HS-5 (cell line): Measurements from ENCODE around the gene DNAI4.
"Not testable (repeated sequence)": the region's sequence is repeated elsewhere in the genome, so short reads cannot be mapped to it uniquely, and the experiment has no call there.

Experiments used
- DNase-seq: peaks from one replicate; pipeline ENCODE4 v3.0.0-alpha.2; 2012; ENCODE audit warnings: low read depth

Gene DNAI4

DNA sequence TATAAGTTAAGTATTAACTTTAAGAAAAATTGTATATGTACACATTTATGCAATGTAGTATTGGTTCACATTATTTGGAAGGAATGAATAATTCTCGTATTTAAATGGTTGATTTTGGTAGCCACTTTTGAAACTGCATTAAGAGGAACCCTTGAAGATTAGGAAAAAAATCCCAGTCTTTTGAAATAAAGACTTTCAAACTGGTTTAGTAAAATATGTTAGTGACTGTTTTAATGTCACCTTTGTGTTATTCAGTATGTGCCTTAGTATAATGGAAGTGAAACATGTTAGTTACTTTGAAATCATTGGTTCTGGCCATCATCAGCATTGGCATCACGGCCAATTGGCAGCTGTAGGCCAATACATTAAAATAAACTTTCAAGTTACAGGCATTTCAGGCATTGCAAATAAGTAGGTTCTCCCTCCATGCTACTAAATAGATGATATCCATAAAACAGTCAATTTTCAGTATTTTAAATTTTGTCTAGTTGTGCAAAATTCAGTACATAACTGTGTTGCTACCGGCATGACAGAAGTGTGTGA is 4.6 kb upstream of the DNAI4 start:
- no peak for DNase-seq

DNA sequence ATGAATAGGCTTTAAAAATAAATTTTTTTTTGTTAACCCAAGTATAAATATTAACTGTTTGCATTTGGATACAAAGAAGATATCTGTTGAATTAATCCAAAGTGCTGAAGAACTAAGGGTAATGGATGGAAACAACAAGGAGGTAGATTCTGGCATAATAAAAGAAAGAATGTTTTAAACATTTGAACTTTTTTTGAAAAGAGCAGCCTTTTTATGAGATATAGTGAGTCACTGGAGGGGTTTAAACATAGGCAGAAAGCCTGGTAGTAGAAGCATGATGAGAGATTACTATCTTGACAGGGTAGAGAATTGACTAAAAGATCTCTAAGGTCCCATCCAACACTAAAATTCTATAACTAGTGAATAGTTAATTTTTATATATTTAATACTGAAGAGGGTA is 2.9 kb upstream of the DNAI4 start:
- DNase-seq = no peak

- DNase-seq = no peak
These were observed 1.3 kb upstream of the DNAI4 start for GRCh38 chr1:66925944-66926343.

DNA sequence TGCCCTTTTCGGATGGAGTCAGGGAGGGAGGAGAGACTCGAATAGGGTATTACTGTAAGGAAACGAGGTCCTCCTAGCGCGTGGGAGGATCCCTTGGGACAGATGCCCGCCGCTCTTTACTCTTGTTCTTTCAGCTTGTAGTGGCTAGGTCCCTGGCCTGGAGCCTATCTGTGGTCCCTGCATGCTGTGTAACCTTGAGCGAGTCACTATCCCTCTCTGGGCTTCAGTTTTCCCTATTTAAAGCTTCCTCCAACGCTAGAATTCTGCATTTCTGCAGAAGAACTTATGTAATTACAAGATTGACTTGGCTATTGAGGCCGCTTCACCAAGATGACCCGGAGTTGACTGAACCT is 878 bp upstream of the DNAI4 start:
- no peak for DNase-seq

DNA sequence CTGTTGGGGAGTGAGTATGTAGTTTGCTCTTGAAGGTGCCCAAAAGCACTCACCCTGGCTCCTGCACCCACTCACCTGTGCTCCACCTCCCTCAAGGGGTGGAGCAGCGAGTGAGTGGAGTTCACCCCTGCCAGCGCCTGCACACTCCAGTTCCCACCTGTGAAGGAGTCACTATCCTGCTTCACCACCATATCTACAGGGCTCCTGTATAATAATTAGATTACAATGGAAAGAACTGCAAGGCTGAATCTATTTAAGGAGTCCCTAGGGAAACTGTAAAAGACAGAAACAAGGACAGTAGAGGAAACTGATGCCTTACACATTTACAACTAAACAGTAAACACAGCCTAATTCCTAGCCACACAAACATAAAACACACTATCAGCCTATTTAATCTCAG is 4.1 kb downstream of the DNAI4 start:
- DNase-seq = no peak

- DNase-seq = no peak
These were observed 4.8 kb downstream of the DNAI4 start for GRCh38 chr1:66919828-66920227.

GRCh38 chr1:66919063-66919462 is 5.6 kb downstream of the DNAI4 start:
- DNase-seq = no peak

- no peak for DNase-seq
These were observed 7.2 kb downstream of the DNAI4 start for GRCh38 chr1:66917476-66917875.

DNA sequence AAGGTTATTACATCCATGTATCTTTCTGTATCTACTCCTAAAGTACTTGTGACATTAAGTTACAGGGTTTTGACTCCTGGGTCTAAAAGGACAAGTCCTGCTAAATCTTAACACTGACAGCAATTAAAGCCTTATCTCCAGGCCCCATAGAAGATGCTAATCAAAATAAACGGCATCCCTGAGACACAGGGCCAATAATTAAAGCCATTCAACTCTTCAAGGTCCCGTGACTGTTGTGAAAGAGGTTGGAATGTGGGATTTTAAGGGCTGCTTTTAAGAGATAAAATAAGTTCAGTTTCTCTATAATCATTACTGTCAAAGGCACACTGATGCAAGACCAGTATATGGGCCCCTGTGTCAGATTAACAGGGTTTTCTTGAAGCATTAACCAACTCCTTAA is 8.3 kb downstream of the DNAI4 start:
- DNase-seq = no peak

- not testable (repeated sequence) for DNase-seq
These were observed 9.5 kb downstream of the DNAI4 start for GRCh38 chr1:66915203-66915602.

DNA sequence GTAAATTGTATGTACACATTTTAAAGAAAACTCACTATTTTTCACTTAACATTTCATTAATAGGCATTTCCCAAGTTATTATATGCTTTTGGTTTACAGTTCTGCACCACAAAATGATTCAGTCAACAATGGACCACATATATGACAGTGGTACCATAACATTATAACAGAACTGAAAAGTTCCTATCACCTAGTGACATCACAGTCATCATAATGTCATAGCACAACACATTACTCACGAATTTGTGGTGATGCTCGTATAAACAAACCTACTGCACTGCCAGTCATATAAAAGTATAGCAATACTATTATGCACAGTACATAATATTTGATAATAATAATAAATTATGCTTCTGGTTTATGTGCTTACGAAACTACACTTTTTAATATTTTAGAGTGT is 30.9 kb downstream of the DNAI4 start:
- DNase-seq = no peak

DNA sequence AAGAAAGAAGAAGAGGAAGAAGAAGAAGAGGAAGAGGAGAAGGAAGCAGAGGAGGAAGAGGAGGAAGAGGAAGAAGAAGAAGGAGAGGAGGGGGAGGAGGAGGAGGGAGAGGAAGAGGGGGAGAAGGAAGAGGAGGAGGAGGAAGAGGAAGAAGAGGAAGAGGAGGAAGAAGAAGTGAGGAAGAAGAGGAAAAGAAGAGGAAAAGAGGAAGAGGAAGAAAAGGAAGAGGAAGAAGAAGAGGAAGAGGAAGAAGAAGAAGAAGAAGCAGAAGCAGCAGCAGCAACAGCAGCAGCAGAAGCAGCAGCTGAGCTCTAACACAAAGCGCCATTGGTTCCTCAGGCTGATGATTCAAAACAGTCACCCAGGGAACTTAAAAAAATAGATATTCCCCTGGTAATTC is 34.0 kb downstream of the DNAI4 start:
- no peak for DNase-seq

DNA sequence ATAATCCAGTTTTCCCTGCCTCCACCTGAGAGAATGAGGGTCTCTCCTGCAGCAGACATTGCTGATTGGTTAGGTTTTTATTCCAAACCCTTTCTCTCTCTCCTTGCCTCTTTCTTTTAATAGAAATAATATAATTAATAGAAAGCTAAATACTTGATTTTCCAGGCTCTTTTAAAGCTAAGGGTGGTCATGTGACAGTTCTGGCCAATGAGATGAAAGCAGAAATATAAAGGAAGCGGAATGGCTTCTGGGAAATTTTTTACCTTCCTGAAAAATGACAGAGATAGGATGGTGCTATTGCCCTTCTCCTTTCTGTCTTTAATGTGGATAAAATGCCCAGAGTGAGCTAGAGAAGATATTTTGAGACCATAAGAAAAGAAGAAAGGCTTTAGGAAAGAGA is 35.6 kb downstream of the DNAI4 start:
- DNase-seq = no peak

DNA sequence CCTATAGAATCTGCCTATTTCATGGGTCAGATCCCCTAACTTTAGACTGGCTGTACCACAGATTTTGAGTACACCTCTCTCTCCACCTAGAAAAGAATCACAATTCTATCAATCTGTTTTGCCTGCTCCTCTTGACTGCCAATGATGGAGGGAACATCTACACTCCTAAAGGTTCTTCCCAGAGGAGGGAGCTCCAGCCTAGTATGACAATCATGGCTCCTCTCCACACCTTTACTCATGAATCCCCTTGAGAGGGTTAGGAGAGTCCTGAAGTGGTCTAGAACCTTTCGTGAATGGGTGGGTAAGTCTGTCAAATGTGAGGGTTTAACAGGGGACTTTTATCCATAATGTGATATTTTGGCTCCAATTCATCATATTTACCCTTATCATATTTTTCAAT is 48.0 kb downstream of the DNAI4 start:
- no peak for DNase-seq

- no peak for DNase-seq
These were observed 51.5 kb downstream of the DNAI4 start for GRCh38 chr1:66873111-66873510.

DNA sequence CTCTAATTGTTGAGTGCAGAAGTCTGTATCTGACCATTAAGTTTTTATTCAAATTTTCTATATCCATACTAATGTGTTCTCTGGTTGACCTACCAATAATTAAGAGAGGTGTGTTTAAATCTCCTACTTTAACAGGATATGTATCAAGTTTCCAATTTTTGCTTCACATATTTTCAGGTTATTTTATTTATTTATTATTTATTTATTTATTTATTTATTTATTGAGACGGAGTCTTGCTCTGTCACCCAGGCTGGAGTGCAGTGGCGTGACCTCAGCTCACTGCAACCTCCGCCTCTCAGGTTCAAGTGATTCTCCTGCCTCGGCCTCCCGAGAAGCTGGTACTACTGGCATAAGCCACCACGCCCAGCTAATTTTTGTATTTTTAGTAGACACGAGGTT is 52.6 kb downstream of the DNAI4 start:
- DNase-seq = not testable (repeated sequence)

- DNase-seq = no peak
These were observed 57.2 kb downstream of the DNAI4 start for GRCh38 chr1:66867501-66867900.

DNA sequence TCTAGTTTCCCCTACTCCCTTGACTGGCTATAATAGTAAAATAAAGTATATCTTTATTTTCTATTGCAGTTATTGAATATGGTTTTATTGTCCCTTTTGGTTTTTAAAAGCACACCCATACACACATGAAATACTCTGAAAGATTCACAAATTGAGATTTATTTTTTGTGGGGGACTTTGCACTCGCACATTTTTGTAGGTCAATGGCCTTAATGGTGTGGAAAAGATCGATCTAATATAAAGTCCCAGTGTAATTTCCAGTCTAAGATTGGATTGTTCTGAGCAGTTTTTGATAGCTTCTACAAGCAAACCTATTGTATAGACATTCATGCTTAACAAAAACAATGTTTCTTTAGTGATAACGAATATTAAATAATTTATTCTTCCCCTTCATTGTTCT is 64.1 kb downstream of the DNAI4 start:
- DNase-seq = no peak

DNA sequence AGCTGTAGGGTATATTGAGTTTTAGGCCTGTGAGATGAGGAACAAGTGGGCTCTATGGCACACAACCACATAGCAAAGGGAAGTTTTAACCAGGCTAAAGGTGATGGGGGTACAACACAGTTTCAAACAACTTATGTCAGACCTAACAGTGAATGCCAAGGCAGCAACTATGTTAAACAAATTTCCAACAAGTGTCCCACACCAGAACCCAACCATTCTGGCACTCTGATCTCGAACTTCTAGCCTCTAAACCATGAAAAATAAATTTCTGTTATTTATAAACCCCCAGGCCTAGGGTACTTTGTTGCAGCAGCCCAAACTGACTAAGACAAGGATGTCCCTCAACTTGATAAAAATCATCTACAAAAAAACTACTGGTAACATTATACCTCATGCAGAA is 71.3 kb downstream of the DNAI4 start:
- DNase-seq = no peak

- DNase-seq = no peak
These were observed 71.8 kb downstream of the DNAI4 start for GRCh38 chr1:66852870-66853269.

DNA sequence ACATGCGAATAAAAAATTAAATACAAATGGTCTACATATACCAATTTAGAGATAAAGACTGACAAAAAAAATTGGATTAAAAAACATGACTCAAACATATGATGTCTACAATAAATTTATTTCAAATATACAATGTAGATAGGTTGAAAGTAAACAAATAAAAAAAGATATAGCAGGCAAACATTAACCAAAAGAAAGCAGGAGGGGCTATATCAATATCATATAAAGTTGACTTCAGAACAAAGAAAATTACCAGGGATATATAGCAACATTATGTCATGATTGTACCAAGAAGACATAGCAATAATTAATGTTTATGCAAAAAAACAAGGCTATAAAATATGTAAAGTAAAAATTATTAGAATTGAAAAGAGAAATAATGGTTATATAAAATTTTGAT is 73.7 kb downstream of the DNAI4 start:
- no peak for DNase-seq

DNA sequence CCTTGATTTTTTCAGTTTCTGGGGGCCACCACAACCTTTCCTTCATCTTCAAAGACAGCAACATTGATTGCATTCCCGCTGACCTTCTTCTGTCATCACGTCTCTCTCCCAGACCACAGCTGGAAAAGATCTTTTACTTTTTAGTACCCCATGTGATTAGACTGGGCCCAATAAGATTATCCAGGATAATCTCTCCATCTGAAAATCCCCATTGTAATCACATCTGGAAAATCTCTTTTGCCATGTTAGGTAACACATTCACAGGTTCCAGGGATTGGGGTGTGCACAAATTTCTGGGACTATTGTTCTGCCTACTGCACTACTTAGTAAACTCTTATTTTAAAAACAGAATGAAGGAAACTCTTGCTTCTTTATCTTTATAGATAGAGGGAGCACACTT is 76.5 kb downstream of the DNAI4 start:
- DNase-seq = no peak

DNA sequence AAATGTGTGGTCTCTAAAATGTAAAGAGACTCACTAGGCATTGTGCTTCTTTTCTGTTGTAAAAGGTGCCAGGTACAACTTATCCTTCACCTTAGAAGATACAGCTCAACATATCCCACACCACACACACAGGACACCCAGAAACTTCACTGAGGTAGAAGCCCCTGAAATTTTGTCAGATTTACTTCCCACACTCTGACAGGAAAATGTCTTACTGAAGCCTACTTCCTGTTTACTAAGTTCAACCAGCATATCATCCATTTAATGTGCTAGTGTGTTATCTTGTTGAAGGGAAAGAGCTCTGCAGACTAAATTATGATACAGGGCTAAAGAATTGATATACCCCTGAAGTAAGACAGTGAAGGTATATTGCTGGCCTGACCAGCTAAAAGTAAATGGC is 83.7 kb downstream of the DNAI4 start:
- DNase-seq = no peak

DNA sequence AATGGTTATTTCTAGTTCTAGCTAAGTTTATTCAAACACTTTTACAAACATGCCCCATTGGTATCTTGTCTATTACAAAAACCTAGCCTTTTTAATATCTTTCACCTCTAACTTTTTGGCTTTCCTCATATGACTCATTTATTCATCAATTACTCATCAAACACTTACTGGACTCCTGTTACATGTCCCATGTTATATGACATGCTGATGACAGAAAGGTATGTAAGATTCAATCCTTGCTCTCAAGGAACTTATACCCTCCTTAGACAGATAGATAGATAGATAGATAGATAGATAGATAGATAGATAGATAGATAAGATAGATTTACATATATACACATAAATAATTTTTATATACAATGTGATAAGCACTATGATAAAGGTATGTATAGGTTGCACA is 89.7 kb downstream of the DNAI4 start:
- DNase-seq = no peak

- DNase-seq = no peak
These were observed 91.5 kb downstream of the DNAI4 start for GRCh38 chr1:66833112-66833511.
